Hematopoietic multipotent progenitor cell (in vitro differentiated cells): Measurements from ENCODE around the gene HRH2. TPM values are rescaled to one million over a fixed set of nuclear protein-coding genes. Genes with fewer than 3 reads are reported as not detected.

Source experiments
- small RNA-seq: library from RNA; depleted of rRNA; stranded (forward); fragments of <200 nt; gene quantifications from one replicate; pipeline ENCODE3, GENCODE V24; 2012
- total RNA-seq: library from RNA; depleted of rRNA; stranded (reverse); fragments of >200 nt; gene quantifications from one replicate; pipeline ENCODE4 v1.2.3, GENCODE V29; 2012

The HRH2 gene
- total RNA-seq, 1 donor, result 5.1 TPM

Small RNA genes within 50 kb of the gene (small RNA-seq; reads per million reads assigned to genes)
- gene RN7SKP148 (not detected), gene RNU6-226P (not detected)

Other genes with a start within 250 kb of the HRH2 start
- gene DRD1, start 213.9 kb upstream of the HRH2 start, total RNA-seq, result not detected
- gene SFXN1, start 179.5 kb upstream of the HRH2 start, total RNA-seq, result 81.3 TPM
- gene CPLX2, start 213.5 kb downstream of the HRH2 start, total RNA-seq, result 0.27 TPM